Gastroesophageal sphincter (tissue), 3 donors: ENCODE data around the gene AKAP12.

Source experiments
- CTCF ChIP-seq, 4 experiments: fragments of 200-600 bp in 2 of 4; fragments of 450-650 bp in 2 of 4; sonication (generic) in 1 of 4; IDR thresholded peaks; one replicate each; pipeline ENCODE4 v1.5.1; 2017 to 2019; ENCODE audit warnings: antibody characterized with exemption in 4 of 4, mild to moderate bottlenecking in 2 of 4, moderate library complexity in 2 of 4
- EP300 ChIP-seq: sonication (generic); formaldehyde crosslinking; IDR thresholded peaks from one replicate; pipeline ENCODE4 v1.6.1; 2017; ENCODE audit warnings: antibody characterized with exemption, mild to moderate bottlenecking
- POLR2A ChIP-seq, 2 donors: fragments of 450-650 bp; IDR thresholded peaks; one replicate each; pipeline ENCODE4 v1.6.1; 2017; ENCODE audit warnings: antibody characterized with exemption in 2 of 2, mild to moderate bottlenecking in 2 of 2, moderate library complexity in 1 of 2

- TF ChIP-seq POLR2A (IDR thresholded peaks at IDR 0.05) = no peak
- TF ChIP-seq CTCF (IDR thresholded peaks at IDR 0.05) = no peak
- TF ChIP-seq EP300 = no peak
These were observed 67.7 kb downstream of the AKAP12 start for GRCh38 chr6:151307501-151307900.
